Measurements from ENCODE around the gene SCNN1G. TPM values are rescaled to one million over a fixed set of nuclear protein-coding genes. Genes with fewer than 3 reads are reported as not detected.

SCNN1G gene
- total and polyA plus RNA-seq, 2 of the 4 experiments (the other 2 are of a cell fraction) = not detected

GRCh38 chr16:23187341-23187740 lies 4.8 kb downstream of the SCNN1G start:
- ChIA-PET POLR2A (ENCODE audit: unreplicated experiment) (no interaction called here), CTCF (interaction anchor here (0.6 kb wide), 1 partner anchor 100 kb away, joined by 4 read pairs; no protein-coding TSS in a partner anchor)
- BruUV-seq (replicated peaks) = no TSS peak
- no peak overlapping the region for H2AK9ac ChIP-seq (replicated peaks; ENCODE audit: low read depth, low read length, poor library complexity)
- H3K4ac ChIP-seq (ENCODE audit: low read depth, low read length) = no peak overlapping the region
- no peak overlapping the region for H3K27ac ChIP-seq (ENCODE audit: insufficient read depth, low read length)
- dilution Hi-C loops (cut with HindIII; ENCODE audit: low sequenced_read_pairs, unreplicated experiment) = no loop called here
- H3K18ac ChIP-seq (ENCODE audit: low read depth, low read length) = no peak overlapping the region
- intact Hi-C loops (cut with micrococcal nuclease) = no loop called here
- no peak overlapping the region for H3K4me3 ChIP-seq (ENCODE audit: insufficient read depth, low read depth, low read length)
- H3K56ac ChIP-seq (ENCODE audit: extremely low read depth, insufficient read depth, low read length) = no peak overlapping the region
- H2AK5ac ChIP-seq (ENCODE audit: low read depth, low read length) = no peak overlapping the region
- no peak overlapping the region for H3K9ac ChIP-seq (ENCODE audit: low read depth, low read length)
- H3K79me1 ChIP-seq (ENCODE audit: low read depth in 1 of 2, low read length in 2 of 2) = no peaks in the 10 kb centered on the region
- no peak overlapping the region for H2BK15ac ChIP-seq (ENCODE audit: low read depth, low read length)
- in situ Hi-C loops (cut with MboI; ENCODE audit: low sequenced_read_pairs) = loop anchor here (10.0 kb wide), 1 partner anchor 247 kb away; no protein-coding TSS in a partner anchor
- ATAC-seq (ENCODE audit: low read depth) (no peak), DNase-seq (no peak)
- H3K9me3 ChIP-seq (ENCODE audit: control insufficient read depth, insufficient read depth, low read length) = no peaks in the 10 kb centered on the region
- H3K27me3 ChIP-seq (ENCODE audit: control insufficient read depth, insufficient read depth, low read length) = peaks cover 34% of the 10 kb centered on the region
- H2BK20ac ChIP-seq (ENCODE audit: low read depth, low read length) = no peak overlapping the region
- no peak overlapping the region for H2BK120ac ChIP-seq (ENCODE audit: low read depth, low read length)
- H3K23ac ChIP-seq (ENCODE audit: low read depth, low read length) = no peak overlapping the region
- no peak overlapping the region for H2BK5ac ChIP-seq (ENCODE audit: low read depth, low read length, poor library complexity, severe bottlenecking)
- no peaks in the 10 kb centered on the region for H3K4me1 ChIP-seq (ENCODE audit: control insufficient read depth, insufficient read depth, low read length)
- H4K91ac ChIP-seq (ENCODE audit: insufficient read depth, low read depth, low read length) = no peak overlapping the region
- no peaks in the 10 kb centered on the region for H3K36me3 ChIP-seq (ENCODE audit: control insufficient read depth, insufficient read depth, low read length)
- 25% methylated on average over 1 of the region's 3 CpGs; no CpG with 5 or more reads in 1 of the 2 experiments for WGBS, 2 experiments (ENCODE audit: extremely low coverage in 2 of 2, insufficient read length in 1 of 2)
- TF ChIP-seq BHLHE40 (IDR thresholded peaks at IDR 0.05; ENCODE audit: low read depth, low read length) (no peak), ELK1 (IDR thresholded peaks at IDR 0.05; ENCODE audit: borderline replicate concordance, low read depth, low read length) (no peak), CTCF (conservative IDR thresholded peaks at IDR 0.05; ENCODE audit: low read depth, low read length) (no peak), RCOR1 (IDR thresholded peaks at IDR 0.05; ENCODE audit: insufficient replicate concordance, low read length) (no peak), MAZ (IDR thresholded peaks at IDR 0.05; ENCODE audit: borderline replicate concordance, low read depth, low read length) (no peak), POLR2A (IDR thresholded peaks at IDR 0.05; ENCODE audit: low read depth, low read length) (no peak), USF2 (IDR thresholded peaks at IDR 0.05; ENCODE audit: low read depth, low read length) (no peak), FOS (IDR thresholded peaks at IDR 0.05; ENCODE audit: low read depth, low read length) (no peak), SMC3 (IDR thresholded peaks at IDR 0.05; ENCODE audit: low read depth, low read length) (no peak), RFX5 (IDR thresholded peaks at IDR 0.05; ENCODE audit: low read depth, low read length) (no peak)
- no peak overlapping the region for H3K4me2 ChIP-seq (ENCODE audit: low read depth, low read length)
- no peak overlapping the region for H2AFZ ChIP-seq (replicated peaks; ENCODE audit: low read length, poor library complexity)
- H4K8ac ChIP-seq (ENCODE audit: low read depth in 2 of 2, low read length in 2 of 2) = no peak overlapping the region
- H4K20me1 ChIP-seq (ENCODE audit: insufficient read depth, low read length) = no peaks in the 10 kb centered on the region
- no peak overlapping the region for H4K5ac ChIP-seq (ENCODE audit: low read depth, low read length)
- H3K14ac ChIP-seq (replicated peaks; ENCODE audit: low read depth, low read length) = no peak overlapping the region
- H3K9me1 ChIP-seq (ENCODE audit: insufficient read depth, low read length) = no peaks in the 10 kb centered on the region

All from IMR-90 (cell line).